A549 treated with AZD2906 at 1 μM for 4 hours (cell line): Measurements from ENCODE around the gene HGFAC. TPM values are rescaled to one million over a fixed set of nuclear protein-coding genes. Genes with fewer than 3 reads are reported as not detected.

Source experiments
- total RNA-seq: library from RNA; stranded (reverse); fragments of 200-300 nt; extraction: Qiagen RNA extraction; gene quantifications from 5 replicates; pipeline ENCODE4 v1.2.3, GENCODE V29; 2022

HGFAC gene
- 0.09 to 0.26 TPM (median 0.14 TPM) in 5 replicates for total RNA-seq

GRCh38 chr4:3441501-3442459 is at the start of gene HGFAC:
TSS of gene HGFAC (plus strand) at chr4:3441968. CDS start at chr4:3442002, 34 bp downstream.

GRCh38 chr4:3462790-3463415 is 21.1 kb downstream of the HGFAC start, which contains the start of gene DOK7:
TSS of gene DOK7 (plus strand) at chr4:3463306. CDS start at chr4:3463376, 70 bp downstream.

Other genes starting within 250 kb of the HGFAC start
- 0.06 to 0.14 TPM (median 0.11 TPM) in 5 replicates for gene MSANTD1, start 192.8 kb upstream of the HGFAC start, total RNA-seq
- 8.8 to 12.4 TPM (median 10.7 TPM) in 5 replicates for gene RGS12, start 148.9 kb upstream of the HGFAC start, total RNA-seq
- 0.22 to 0.76 TPM (median 0.32 TPM) in 5 replicates for gene DOK7, start 21.3 kb downstream of the HGFAC start, total RNA-seq
- 123 to 134 TPM (median 132 TPM) in 5 replicates for gene LRPAP1, start 90.5 kb downstream of the HGFAC start, total RNA-seq